ENCODE measurements around the gene OR2F1. TPM values are rescaled to one million over a fixed set of nuclear protein-coding genes. Genes with fewer than 3 reads are reported as not detected.
A peak's percentile ranks its signal among the peaks of the same experiment; 100 is the strongest.

The OR2F1 gene
- total and polyA plus RNA-seq, 2 experiments from 2014 or later, result not detected

GRCh38 chr7:143913945-143914615 lies 40.6 kb upstream of the OR2F1 start:
- Histone ChIP-seq H3K27me3 (no peaks in the 10 kb centered on the region), H3K79me2 (no peaks in the 10 kb centered on the region), H3K4me1 (ENCODE audit: insufficient read depth) (no peaks in the 10 kb centered on the region), H3K27ac (peak overlapping the region; percentile 41), H3K36me3 (replicated peaks; ENCODE audit: insufficient read depth, low read depth) (no peaks in the 10 kb centered on the region), H3K9me2 (replicated peaks; ENCODE audit: insufficient read depth) (no peaks in the 10 kb centered on the region), H3K4me3 (no peak overlapping the region), H2AFZ (no peak overlapping the region), H3K9me3 (ENCODE audit: low read depth) (no peaks in the 10 kb centered on the region), H4K20me1 (ENCODE audit: insufficient read depth, poor library complexity, severe bottlenecking) (no peaks in the 10 kb centered on the region), H3K4me2 (peak overlapping the region; percentile 64)
- no peak for DNase-seq (ENCODE audit: low spot score)
- WGBS (ENCODE audit: low lambda C conversion rate, missing lambda C conversion rate), result 61% methylated on average over 3 of the region's 3 CpGs
- TF ChIP-seq EZH2phosphoT487 (IDR thresholded peaks at IDR 0.05; ENCODE audit: low read depth, severe bottlenecking, unreplicated experiment), result no peak
- no peak for TF ChIP-seq EZH2 (IDR thresholded peaks at IDR 0.05; ENCODE audit: borderline replicate concordance)
- no peak for TF ChIP-seq CTCF (IDR thresholded peaks at IDR 0.05; ENCODE audit: poor library complexity)

GRCh38 chr7:143914938-143915652 lies 39.5 kb upstream of the OR2F1 start:
- no peak for DNase-seq (ENCODE audit: low spot score)
- Histone ChIP-seq H3K4me3 (no peak overlapping the region), H3K4me1 (ENCODE audit: insufficient read depth) (no peaks in the 10 kb centered on the region), H3K27me3 (no peaks in the 10 kb centered on the region), H3K36me3 (replicated peaks; ENCODE audit: insufficient read depth, low read depth) (no peaks in the 10 kb centered on the region), H3K79me2 (no peaks in the 10 kb centered on the region), H3K4me2 (no peak overlapping the region), H2AFZ (no peak overlapping the region), H3K9me2 (replicated peaks; ENCODE audit: insufficient read depth) (no peaks in the 10 kb centered on the region), H4K20me1 (ENCODE audit: insufficient read depth, poor library complexity, severe bottlenecking) (no peaks in the 10 kb centered on the region), H3K27ac (no peak overlapping the region), H3K9me3 (ENCODE audit: low read depth) (no peaks in the 10 kb centered on the region)
- 65% methylated on average over 7 of the region's 7 CpGs for WGBS (ENCODE audit: low lambda C conversion rate, missing lambda C conversion rate)
- TF ChIP-seq EZH2phosphoT487 (IDR thresholded peaks at IDR 0.05; ENCODE audit: low read depth, severe bottlenecking, unreplicated experiment) (no peak), CTCF (IDR thresholded peaks at IDR 0.05; ENCODE audit: poor library complexity) (no peak), EZH2 (IDR thresholded peaks at IDR 0.05; ENCODE audit: borderline replicate concordance) (no peak)

- no peak for DNase-seq (ENCODE audit: low spot score)
- Histone ChIP-seq H3K36me3 (replicated peaks; ENCODE audit: insufficient read depth, low read depth) (no peaks in the 10 kb centered on the region), H3K79me2 (no peaks in the 10 kb centered on the region), H4K20me1 (ENCODE audit: insufficient read depth, poor library complexity, severe bottlenecking) (no peaks in the 10 kb centered on the region), H3K4me1 (ENCODE audit: insufficient read depth) (no peaks in the 10 kb centered on the region), H3K27ac (no peak overlapping the region), H3K9me2 (replicated peaks; ENCODE audit: insufficient read depth) (no peaks in the 10 kb centered on the region), H3K4me2 (no peak overlapping the region), H3K9me3 (ENCODE audit: low read depth) (no peaks in the 10 kb centered on the region), H3K4me3 (no peak overlapping the region), H2AFZ (no peak overlapping the region), H3K27me3 (no peaks in the 10 kb centered on the region)
- TF ChIP-seq EZH2 (IDR thresholded peaks at IDR 0.05; ENCODE audit: borderline replicate concordance) (no peak), EZH2phosphoT487 (IDR thresholded peaks at IDR 0.05; ENCODE audit: low read depth, severe bottlenecking, unreplicated experiment) (no peak), CTCF (IDR thresholded peaks at IDR 0.05; ENCODE audit: poor library complexity) (no peak)
- 64% methylated on average over 1 of the region's 1 CpG for WGBS (ENCODE audit: low lambda C conversion rate, missing lambda C conversion rate)
Observed at GRCh38 chr7:143924851-143925250, 29.8 kb upstream of the OR2F1 start.
